DMS114 treated with DMSO at 0.1 percent for 48 hours (cell line): Measurements from ENCODE around the gene KRTAP4-11.
"Not testable (repeated sequence)": the region's sequence is repeated elsewhere in the genome, so short reads cannot be mapped to it uniquely, and the experiment has no call there.

Experiments
- DNase-seq: peaks from one replicate; lab custom pipeline; 2025; ENCODE audit not compliant: unreplicated experiment; lab: John Stamatoyannopoulos, UW

KRTAP4-11 gene

DNA sequence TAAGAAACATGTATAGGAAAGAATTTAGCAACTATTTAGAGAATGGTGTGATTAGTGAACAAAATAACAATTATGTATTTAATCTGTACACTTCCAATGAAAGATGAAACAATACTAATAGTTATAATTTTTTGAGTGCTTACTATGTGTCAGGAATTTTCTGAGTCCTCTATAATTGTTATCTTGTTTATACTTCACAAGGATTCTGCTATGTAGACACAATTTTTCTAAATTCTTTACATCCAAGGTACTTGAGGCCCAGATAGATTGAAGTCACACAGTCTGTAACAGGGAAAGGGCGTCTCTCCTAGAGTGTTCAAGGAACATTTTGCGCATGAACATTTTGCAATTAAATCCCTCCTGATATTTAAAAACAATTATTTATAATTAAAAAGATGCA lies 6.9 kb upstream of the KRTAP4-11 start:
- no peak for DNase-seq

DNA sequence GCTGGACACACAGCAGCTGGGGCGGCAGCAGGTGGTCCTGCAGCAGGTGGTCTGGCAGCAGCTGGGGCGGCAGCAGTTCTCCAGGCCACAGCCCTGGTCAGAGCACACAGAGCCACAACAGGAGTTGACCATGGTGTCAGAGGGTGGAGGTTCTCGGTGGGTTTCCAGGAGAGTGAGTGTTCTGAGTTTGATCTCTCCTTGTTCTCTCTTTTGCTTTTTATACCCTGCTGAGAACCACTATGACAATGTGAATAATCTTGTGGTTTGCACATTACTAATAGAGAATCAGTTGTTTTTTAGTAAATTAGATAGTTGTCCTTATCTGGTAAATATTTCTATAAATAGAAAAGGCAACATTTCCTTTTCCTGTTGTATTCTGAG lies 5.8 kb upstream of the KRTAP4-11 start, which contains the start of gene KRTAP4-12:
Gene KRTAP4-12, minus strand, starts transcription at position 192 of the 381 bp plus-strand sequence. Its CDS starts 60 bp downstream, at position 132.
- not testable (repeated sequence) for DNase-seq

DNA sequence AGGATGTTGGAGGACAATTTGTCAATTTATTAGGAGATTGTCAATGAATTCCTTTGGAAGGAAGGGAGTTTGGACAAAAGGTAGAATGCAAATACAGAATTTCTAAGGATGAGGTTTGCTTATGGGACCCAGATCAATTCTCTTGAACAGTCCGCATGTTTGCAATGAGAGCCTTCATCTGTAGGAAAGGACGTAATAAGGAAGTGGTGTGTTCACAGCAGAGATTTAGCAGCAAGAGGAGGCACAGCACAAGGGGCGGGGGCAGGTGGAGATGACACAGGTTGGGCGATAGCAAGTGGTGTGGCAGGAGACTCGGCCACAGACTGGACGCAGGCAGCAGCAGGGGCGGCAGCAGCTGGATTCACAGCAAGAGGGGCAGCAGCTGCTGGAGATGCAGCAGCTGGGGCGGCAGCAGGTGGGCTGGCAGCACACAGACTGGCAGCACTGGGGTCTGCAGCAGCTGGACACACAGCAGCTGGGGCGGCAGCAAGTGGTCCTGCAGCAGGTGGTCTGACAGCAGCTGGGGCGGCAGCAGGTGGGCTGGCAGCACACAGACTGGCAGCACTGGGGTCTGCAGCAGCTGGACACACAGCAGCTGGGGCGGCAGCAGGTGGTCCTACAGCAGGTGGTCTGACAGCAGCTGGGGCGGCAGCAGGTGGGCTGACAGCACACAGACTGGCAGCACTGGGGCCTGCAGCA lies 5.3 kb upstream of the KRTAP4-11 start:
- DNase-seq, result not testable (repeated sequence)

DNA sequence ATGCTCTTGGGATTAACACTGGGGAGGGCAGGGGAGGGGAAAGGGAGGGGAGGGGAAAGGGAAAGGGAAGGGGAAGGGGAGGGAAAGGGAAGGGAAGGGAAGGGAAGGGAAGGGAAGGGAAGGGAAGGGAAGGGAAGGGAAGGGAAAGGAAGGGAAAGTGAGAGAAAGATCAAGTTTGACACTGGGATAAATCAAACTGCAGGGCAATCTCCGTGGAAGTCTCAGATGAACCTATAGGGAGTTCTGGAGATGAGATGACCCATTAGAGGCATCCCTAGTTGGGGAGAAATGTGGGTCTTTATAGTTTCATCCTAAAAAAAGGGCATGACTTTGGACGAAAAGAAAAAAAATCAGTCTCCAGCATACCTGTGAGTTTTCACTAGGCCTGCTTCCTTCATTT lies 3.6 kb upstream of the KRTAP4-11 start:
- no peak for DNase-seq

DNA sequence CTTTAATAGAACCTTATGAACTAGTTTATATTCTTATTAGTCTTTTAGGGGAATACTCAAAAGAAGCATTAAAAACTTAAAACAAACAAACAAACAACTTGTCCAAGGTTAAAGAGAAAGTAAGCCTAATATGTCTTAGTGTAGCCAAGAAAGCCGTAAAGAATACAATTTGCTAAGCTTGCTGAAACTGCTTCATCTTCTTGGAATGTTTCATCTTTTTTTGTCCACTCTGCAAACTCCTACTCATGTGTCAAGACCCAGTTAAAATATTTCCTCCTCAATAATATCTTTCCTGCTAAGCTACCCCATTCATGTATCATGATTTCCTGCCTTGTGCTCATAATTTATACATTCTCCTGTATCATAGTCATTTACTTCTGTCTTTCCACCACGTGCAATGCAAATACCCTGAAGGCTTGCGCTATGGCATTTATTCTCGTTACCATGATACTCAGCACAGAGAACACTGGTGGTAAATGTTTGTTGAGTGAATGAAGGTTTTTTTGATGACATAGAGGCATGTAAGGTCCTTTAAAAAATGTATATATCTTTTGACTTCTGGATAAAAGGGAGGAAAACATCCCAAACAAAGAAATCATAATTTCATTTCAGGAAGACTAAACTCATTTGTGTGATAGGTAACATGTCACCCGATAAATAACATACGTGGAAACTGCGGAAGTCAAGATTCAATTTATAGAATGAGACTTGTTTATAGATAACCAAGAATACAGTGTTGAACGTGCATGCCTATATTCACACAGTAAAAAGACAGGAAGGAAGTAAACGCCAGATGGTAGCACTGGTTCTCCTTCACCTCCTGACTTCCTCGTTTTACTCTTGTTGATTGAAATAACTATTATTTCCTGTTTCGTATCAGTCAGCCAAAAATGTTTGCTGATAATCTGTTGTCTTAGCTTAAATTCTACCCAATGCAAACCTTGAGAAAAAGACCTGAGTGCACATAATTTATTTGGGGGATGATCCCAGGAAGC lies 1.8 kb upstream of the KRTAP4-11 start:
- DNase-seq, result not testable (repeated sequence)

DNA sequence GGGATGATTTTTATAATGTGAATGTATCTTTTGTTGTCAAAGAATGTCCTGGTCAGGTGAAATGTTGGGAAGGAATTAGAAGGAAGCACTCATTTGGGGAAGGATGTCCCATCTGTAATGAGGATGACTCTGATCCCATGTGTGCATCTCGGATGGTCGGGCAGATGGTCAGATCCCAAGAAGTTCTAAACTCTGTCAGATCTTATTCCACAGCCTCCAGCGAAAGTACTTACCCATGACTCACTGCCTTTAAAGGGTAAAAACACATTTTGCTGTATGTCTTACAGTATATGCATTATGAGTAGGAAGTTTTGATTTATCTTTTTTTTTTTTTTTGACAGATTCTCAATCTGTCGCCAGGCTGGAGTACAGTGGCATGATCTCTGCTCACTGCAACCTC lies 548 bp upstream of the KRTAP4-11 start:
- DNase-seq, result no peak

DNA sequence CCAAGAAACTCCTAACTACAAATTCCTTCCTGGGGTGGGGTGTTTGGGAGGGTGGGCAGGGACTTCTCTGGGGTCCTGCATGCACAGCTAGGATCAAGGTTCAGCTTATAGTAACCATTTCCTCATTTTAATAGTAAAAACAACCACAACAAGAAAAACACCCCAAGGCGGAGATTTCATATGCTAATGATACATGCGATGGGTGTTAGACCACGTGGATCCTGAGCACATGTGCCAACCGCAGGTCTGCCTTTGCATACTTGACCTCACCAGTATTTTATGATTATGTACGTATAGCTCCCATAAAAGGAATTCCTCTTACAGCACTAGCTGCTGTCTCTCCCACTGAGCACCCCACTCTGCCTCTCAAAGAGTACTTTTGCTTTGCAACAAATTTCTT lies 1.9 kb downstream of the KRTAP4-11 start:
- DNase-seq, result no peak

DNA sequence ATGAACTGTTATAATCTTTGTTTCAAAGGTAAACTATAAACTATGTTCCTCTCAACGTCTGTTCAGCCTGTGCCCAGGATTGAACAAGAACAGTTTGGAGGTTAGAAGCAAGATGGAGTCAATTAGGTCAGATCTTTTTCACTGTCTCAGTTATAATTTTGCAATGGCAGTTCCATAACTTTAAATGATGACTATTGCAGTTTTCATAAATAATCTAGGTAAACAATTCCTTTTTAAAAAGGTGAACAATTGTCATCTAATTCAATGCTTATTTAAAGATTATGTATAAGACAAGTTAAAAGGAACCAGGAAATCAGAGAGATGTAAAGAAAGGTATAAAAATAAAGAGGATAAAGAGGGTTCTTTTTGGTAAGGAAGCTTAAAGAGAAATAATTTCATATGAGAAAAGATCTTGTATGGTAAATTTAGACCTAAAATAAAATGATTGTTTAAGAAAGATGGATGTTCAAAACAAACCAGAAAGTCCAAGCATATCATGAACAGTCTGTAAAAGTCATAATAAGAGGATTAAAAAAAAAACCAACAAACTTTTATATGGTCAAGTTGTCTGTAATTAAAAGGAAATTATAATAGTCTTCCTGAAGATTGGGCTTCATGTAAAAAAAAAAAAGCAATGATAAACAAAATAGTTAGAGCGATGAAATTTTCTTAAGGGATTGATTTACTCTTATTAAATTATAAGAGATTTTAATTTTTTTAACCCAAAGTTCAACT lies 6.9 kb downstream of the KRTAP4-11 start:
- DNase-seq, result no peak

DNA sequence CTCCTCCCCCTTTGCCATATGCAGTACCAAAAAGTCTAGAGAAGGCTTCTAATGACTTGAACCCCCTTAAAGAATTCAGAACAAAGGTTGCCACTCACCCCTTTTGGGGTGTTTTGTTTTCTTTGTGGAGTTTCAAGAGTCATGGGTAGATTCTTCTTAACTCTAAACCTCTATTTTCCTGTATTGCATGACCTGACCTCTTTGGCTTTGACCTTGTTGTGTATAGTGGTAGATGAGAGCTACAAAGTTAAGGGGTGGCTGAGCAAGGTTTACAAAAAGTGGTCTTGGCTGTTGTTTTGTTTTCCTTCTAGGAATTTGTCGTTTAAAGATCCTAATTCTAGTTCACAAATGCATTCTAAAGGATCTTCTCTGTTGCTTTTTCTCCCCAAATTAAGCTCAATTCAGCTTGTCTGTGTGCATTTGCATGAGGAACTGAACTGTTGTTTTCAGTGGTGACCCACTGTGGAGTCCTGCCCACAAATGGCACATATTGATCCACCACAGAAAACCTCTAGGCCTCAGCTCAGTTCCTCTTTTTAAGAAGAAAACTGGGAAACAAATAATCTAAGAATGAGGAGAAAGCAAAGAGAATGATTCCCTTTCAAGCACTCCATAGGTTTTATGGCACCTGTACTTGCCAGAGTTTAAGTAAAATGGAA lies 9.3 kb downstream of the KRTAP4-11 start:
- DNase-seq, result not testable (repeated sequence)

DNA sequence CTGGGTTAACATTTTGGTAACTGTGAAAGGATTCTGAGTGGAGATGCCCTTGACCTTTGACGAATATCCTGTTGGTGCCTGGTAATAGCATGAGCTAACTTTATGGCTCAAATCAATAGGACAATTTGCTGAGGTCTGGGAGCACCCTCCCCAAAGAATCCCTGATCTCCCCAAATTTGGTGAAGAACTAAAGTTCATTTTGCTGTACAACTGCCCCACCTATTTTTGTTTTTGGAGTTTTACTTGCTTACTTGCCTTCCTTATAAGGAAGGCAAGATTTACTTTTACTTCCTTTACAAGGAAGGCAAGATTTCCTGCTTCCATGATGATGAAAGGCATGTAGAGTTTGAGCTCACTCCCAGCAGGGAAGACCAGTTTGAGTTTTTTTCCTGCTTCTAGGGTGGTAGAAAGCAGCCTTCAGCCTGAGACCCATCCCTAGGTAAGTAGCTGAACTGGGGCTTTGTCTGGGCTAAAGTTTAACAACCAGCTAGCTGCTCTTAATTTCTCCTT lies 10.2 kb downstream of the KRTAP4-11 start:
- no peak for DNase-seq

DNA sequence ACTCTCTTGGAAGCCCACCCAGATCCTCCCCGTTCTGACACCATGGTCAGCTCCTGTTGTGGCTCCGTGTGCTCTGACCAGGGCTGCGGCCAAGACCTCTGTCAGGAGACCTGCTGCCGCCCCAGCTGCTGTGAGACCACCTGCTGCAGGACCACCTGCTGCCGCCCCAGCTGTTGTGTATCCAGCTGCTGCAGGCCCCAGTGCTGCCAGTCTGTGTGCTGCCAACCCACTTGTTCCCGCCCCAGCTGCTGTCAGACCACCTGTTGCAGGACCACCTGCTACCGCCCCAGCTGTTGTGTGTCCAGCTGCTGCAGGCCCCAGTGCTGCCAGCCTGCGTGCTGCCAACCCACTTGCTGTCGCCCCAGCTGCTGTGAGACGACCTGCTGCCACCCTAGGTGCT lies 12.8 kb downstream of the KRTAP4-11 start, which contains the start of gene KRTAP4-9:
Gene KRTAP4-9, plus strand, starts transcription at position 43 of the 400 bp plus-strand sequence. Its CDS starts 0 bp downstream, at position 43.
- not testable (repeated sequence) for DNase-seq

DNA sequence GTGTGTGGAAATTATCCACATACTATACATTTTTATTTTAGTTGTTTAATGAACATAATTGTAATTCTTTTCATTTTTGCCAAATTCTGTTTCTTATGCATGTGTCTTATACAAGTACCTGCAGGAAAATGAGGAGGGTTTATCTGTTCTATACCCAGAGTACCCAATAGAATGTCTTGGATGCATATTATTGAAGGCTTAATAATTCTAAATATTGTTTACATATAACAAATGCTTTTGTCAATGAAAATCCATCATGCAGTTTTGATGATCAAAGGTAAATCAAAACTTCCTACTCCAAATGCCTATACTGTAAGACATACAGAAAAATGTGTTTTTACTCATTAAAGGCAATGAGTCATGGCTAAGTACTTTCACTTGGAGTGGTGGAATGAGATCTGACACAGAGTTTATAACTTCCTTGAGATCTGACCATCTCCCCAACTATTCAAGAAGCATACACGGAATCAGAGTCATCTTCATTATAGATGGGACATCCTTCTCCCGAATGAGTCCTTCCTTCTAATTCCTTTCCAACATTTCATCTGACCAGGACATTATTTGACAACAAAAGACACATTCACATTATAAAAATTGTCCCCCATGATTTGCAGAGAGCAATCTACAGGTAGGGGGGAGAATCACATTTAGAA lies 13.7 kb downstream of the KRTAP4-11 start:
- not testable (repeated sequence) for DNase-seq

DNA sequence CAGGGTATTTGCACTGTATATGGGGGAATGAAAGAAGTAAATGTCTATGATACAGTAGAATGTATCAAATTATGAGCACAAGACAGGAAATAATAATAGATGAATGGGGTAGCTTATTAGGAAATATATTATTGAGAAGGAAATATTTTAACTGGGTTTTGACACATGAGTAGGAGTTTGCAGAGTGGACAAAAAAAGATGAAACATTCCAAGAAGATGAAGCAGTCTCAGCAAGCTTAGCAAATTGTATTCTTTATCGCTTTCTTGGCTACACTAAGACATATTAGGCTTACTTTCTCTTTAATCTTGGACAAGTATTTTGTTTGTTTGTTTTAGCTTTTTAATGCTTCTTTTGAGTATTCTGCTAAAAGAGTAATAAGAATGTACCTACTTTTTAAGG lies 14.3 kb downstream of the KRTAP4-11 start:
- DNase-seq, result no peak

DNA sequence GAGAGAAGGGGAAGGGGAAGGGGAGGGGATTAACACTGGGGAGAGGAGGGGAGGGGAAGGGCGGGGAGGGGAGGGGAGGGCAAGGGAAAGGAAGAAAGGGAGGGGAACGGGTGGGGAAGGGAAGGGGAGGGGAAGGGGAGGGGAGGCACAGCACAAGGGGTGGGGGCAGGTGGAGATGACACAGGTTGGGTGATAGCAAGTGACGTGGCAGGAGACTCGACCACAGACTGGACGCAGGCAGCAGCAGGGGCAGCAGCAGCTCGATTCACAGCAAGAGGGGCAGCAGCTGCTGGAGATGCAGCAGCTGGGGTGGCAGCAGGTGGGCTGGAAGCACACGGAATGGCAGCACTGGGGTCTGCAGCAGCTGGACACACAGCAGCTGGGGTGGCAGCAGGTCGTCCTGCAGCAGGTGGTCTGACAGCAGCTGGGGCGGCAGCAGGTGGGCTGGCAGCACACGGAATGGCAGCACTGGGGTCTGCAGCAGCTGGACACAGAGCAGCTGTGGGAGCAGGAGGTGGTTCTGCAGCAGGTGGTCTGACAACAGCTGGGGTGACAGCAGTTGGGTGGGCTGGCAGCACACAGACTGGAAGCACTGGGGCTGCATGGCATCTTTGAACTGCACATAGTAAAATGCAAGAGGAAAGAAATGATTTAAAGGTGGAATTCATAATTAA lies 16.4 kb downstream of the KRTAP4-11 start, which contains the start of gene KRTAP4-16:
Gene KRTAP4-16, minus strand, starts transcription at position 624 of the 674 bp plus-strand sequence. Its CDS starts 0 bp downstream, at position 624.
- DNase-seq, result no peak

DNA sequence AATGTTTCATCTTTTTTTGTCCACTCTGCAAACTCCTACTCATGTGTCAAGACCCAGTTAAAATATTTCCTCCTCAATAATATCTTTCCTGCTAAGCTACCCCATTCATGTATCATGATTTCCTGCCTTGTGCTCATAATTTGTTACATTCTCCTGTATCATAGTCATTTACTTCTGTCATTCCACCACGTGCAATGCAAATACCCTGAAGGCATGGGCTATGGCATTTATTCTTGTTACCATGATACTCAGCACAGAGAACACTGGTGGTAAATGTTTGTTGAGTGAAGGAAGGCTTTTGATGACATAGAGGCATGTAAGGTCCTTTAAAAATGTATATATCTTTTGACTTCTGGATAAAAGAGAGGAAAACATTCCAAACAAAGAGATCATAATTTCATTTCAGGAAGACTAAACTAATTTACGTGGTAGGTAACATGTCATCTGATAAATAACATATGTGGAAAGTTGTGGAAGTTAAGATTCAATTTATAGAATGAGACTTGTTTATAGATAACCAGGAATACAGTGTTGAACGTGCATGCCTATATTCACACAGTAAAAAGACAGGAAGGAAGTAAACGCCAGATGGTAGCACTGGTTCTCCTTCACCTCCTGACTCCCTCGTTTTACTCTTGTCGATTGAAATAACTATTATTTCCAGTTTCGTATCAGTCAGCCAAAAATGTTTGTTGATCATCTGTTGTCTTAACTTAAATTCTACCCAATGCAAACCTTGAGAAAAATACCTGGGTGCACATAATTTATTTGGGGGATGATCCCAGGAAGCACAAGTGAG lies 18.3 kb downstream of the KRTAP4-11 start:
- not testable (repeated sequence) for DNase-seq

DNA sequence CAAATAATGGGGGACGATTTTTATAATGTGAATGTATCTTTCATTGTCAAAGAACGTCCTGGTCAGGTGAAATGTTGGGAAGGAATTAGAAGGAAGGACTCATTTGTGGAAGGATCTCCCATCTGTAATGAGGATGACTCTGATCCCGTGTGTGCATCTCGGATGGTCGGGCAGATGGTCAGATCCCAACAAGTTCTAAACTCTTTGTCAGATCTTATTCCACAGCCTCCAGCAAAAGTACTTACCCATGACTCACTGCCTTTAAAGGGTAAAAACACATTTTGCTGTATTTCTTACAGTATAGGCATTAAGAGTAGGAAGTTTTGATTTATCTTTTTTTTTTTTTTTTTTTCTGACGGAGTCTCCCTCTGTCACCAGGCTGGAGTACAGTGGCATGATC lies 19.7 kb downstream of the KRTAP4-11 start:
- no peak for DNase-seq

DNA sequence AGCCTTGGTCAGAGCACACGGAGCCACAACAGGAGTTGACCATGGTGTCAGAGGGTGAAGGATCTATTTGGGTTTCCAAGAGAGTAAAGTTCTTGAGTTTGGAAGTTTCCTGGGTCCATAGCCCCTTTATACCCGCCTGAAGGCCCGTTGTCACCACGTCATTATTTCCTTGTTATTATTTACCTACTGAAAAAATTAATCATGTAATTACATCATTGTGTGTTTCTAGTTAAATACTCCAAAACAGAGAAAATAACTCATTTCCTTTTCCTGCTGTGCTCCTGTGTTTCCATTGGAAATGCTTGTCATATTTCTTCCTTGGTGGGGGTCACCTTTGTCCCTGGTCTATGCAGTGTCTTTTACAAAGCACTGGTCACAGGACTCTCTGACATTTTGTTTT lies 20.1 kb downstream of the KRTAP4-11 start, which contains the start of gene KRTAP4-8:
Gene KRTAP4-8, minus strand, starts transcription at position 101 of the 400 bp plus-strand sequence. Its CDS starts 58 bp downstream, at position 43.
- DNase-seq, result no peak

DNA sequence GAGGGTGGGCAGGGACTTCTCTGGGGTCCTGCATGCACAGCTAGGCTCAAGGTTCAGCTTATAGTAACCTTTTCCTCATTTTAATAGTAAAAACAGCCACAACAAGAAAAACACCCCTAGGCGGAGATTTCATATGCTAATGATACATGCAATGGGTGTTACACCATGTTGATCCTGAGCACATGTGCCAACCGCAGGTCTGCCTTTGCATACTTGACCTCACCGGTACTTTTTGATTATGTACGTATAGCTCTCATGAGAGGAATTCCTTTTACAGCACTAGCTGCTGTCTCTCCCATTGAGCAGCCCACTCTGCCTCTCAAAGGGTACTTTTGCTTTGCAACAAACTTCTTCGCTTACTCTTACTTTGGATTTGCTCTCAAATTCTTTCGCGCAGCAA lies 22.1 kb downstream of the KRTAP4-11 start:
- no peak for DNase-seq
